ENCODE data around the gene NR6A1. TPM values are rescaled to one million over a fixed set of nuclear protein-coding genes. Genes with fewer than 3 reads are reported as not detected.

NR6A1 gene
- total RNA-seq, 1 experiment from 2014 or later, result 99.3 TPM

DNA sequence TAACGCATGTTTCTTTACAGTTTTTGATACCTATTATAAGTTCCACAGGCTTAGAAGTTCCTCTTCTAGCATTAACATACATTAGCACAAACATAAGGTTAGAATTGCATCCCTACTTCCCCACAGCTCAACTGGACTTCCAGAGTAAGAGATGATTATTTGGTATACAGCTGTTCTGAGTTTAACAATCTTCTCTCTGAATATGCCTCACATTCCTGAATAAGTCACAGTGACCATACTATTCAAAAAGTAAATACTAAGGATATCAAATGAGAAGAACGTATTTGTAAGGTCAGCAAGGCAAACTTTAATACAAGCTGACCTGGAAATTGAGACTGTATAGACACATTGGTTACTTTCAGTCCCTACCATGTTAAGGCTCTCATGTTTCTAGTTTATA lies 21.3 kb downstream of the NR6A1 start:
- Histone ChIP-seq H4K91ac (ENCODE audit: insufficient read length, low read depth, low read length) (no peak overlapping the region), H3K14ac (ENCODE audit: insufficient read depth, low read length) (no peak overlapping the region), H3K4me2 (ENCODE audit: insufficient read depth, insufficient read length, low read length) (no peak overlapping the region), H4K20me1 (ENCODE audit: control insufficient read depth, insufficient read depth, insufficient read length) (no peaks in the 10 kb centered on the region), H3K4ac (ENCODE audit: low read depth, low read length) (no peak overlapping the region), H2BK120ac (ENCODE audit: low read depth, low read length, poor library complexity, severe bottlenecking) (no peak overlapping the region), H2BK12ac (ENCODE audit: insufficient read length, low read depth, low read length) (no peak overlapping the region), H3K18ac (ENCODE audit: insufficient read length, low read depth, low read length) (no peak overlapping the region), H2BK20ac (ENCODE audit: low read depth, low read length, poor library complexity, severe bottlenecking) (no peak overlapping the region), H3K9me3 (ENCODE audit: control insufficient read depth, low read depth, low read length) (no peaks in the 10 kb centered on the region), H3K27ac (ENCODE audit: insufficient read length, low read depth, low read length) (no peak overlapping the region), H2AK5ac (ENCODE audit: insufficient read length, low read length) (no peak overlapping the region), H3K79me1 (ENCODE audit: insufficient read depth, low read depth, low read length, poor library complexity, severe bottlenecking) (peaks cover 9% of the 10 kb centered on the region), H3T11ph (ENCODE audit: low read length) (no peak overlapping the region), H3K79me2 (ENCODE audit: insufficient read depth, low read length) (peaks cover 21% of the 10 kb centered on the region; the same call in 1 of the 2 replicates), H3K4me1 (ENCODE audit: insufficient read depth, low read length) (no peaks in the 10 kb centered on the region; the same call in 1 of the 2 replicates), H4K8ac (replicated peaks; ENCODE audit: insufficient read length, low read depth, low read length) (no peak overlapping the region), H2BK15ac (ENCODE audit: low read depth, low read length) (no peak overlapping the region), H2AFZ (ENCODE audit: low read length) (no peak overlapping the region), H3K56ac (ENCODE audit: insufficient read length, low read depth, low read length) (no peak overlapping the region), H2BK5ac (ENCODE audit: insufficient read length, low read length) (no peak overlapping the region), H3K27me3 (ENCODE audit: insufficient read depth, low read length) (no peaks in the 10 kb centered on the region), H3K23me2 (ENCODE audit: insufficient read length, low read depth, low read length, poor library complexity, severe bottlenecking) (no peaks in the 10 kb centered on the region), H4K5ac (ENCODE audit: insufficient read length, low read depth, low read length) (no peak overlapping the region), H3K9ac (ENCODE audit: extremely low read depth, insufficient read length, low read length) (no peak overlapping the region), H3K23ac (ENCODE audit: insufficient read length, low read depth, low read length) (no peak overlapping the region)
- no peaks in the 10 kb centered on the region for H3K36me3 Mint-ChIP-seq (ENCODE audit: insufficient read depth in 1 of 3, low read depth in 3 of 3)
- no CpG with 5 or more reads among the region's 2 CpGs for WGBS (ENCODE audit: extremely low coverage, insufficient read length, low lambda C conversion rate)
- no peaks in the 10 kb centered on the region for H3K27me3 Mint-ChIP-seq (ENCODE audit: low read depth)
- peak overlapping the region in 1 of 3 experiments; percentile 86; a peak in 2 of 7 replicates for H3K27ac Mint-ChIP-seq
- H3K4me1 Mint-ChIP-seq, result peaks cover 47% of the 10 kb centered on the region in 2 experiments
- no peak overlapping the region for H3K4me3 Mint-ChIP-seq
- no peak for DNase-seq
- H3K9me3 Mint-ChIP-seq, result no peaks in the 10 kb centered on the region
- TF ChIP-seq CTCF (conservative IDR thresholded peaks at IDR 0.05), result no peak

All from H9 (cell line).